K562 (cell line): Measurements from ENCODE around the gene GPR107. TPM values are rescaled to one million over a fixed set of nuclear protein-coding genes. Genes with fewer than 3 reads are reported as not detected.

Experiments used
- ZKSCAN8 ChIP-seq: fragments of 200-800 bp; sonication (Bioruptor generic); IDR thresholded peaks from 2 replicates; pipeline ENCODE4 v1.6.1; 2016; ENCODE audit warnings: missing genetic modification characterization, missing compliant biosample characterization
- polyA plus RNA-seq, 8 experiments: library from polyadenylated mRNA; depleted of rRNA in 4 of 8; stranded (reverse) in 5 of 8; unstranded in 3 of 8; fragments of >200 nt; fragmentation: Nextera tagmentation in 2 of 8; fragmentation: Illumina TruSeq in 1 of 8; extraction: Ambion mirVana in 2 of 8; extraction: Trizol in 1 of 8; gene quantifications; 2 replicates each; pipeline versions ENCODE4 v1.2.1 to v1.2.3, GENCODE V29; 2011 to 2014; ENCODE audit warnings: inconsistent platforms in 1 of 8, missing spikeins in 1 of 8
- total RNA-seq, 7 experiments: library from RNA; depleted of rRNA in 6 of 7; stranded (reverse); fragments of >200 nt in 6 of 7; fragmentation: Illumina TruSeq in 2 of 7; extraction: Trizol in 2 of 7; gene quantifications; 2 replicates each; pipeline versions ENCODE4 v1.2.1 to v1.2.3, GENCODE V29; 2011 to 2021; ENCODE audit warnings: low replicate concordance in 1 of 7
- TF ChIP-seq, protein P1 (sequence below), 2 experiments: fragments of 450-650 bp; formaldehyde crosslinking in 1 of 2; IDR thresholded peaks; 2 replicates each; pipeline versions ENCODE4 v1.4.0 to v1.6.1; 2014 to 2020; ENCODE audit warnings: mild to moderate bottlenecking in 2 of 2, borderline replicate concordance in 1 of 2, low read depth in 1 of 2

Gene GPR107
- total and polyA plus RNA-seq, 9 of the 15 experiments (the other 6 are each of a cell fraction or from before 2014, with no cell fraction given) = 3.2 to 34.6 (median 14.4) TPM

- TF ChIP-seq, protein P1, sequence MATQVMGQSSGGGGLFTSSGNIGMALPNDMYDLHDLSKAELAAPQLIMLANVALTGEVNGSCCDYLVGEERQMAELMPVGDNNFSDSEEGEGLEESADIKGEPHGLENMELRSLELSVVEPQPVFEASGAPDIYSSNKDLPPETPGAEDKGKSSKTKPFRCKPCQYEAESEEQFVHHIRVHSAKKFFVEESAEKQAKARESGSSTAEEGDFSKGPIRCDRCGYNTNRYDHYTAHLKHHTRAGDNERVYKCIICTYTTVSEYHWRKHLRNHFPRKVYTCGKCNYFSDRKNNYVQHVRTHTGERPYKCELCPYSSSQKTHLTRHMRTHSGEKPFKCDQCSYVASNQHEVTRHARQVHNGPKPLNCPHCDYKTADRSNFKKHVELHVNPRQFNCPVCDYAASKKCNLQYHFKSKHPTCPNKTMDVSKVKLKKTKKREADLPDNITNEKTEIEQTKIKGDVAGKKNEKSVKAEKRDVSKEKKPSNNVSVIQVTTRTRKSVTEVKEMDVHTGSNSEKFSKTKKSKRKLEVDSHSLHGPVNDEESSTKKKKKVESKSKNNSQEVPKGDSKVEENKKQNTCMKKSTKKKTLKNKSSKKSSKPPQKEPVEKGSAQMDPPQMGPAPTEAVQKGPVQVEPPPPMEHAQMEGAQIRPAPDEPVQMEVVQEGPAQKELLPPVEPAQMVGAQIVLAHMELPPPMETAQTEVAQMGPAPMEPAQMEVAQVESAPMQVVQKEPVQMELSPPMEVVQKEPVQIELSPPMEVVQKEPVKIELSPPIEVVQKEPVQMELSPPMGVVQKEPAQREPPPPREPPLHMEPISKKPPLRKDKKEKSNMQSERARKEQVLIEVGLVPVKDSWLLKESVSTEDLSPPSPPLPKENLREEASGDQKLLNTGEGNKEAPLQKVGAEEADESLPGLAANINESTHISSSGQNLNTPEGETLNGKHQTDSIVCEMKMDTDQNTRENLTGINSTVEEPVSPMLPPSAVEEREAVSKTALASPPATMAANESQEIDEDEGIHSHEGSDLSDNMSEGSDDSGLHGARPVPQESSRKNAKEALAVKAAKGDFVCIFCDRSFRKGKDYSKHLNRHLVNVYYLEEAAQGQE (IDR thresholded peaks at IDR 0.05; ENCODE audit: borderline replicate concordance) = no peak
- TF ChIP-seq, protein P1 (CRISPR knock-in tag; IDR thresholded peaks at IDR 0.05; ENCODE audit: low read depth) = no peak
- TF ChIP-seq ZKSCAN8 (CRISPR knock-in tag) = no peak
- TF ChIP-seq, all 486 proteins: peak for 0
These were observed 37.2 kb downstream of the GPR107 start (continued) for GRCh38 chr9:130090915-130091314.
